PC-3 (cell line): ENCODE measurements around the gene BUD13. TPM values are rescaled to one million over a fixed set of nuclear protein-coding genes. Genes with fewer than 3 reads are reported as not detected.

Source experiments
- ATAC-seq: fragments of 200-7000 bp; cut with Tn5 transposase; 2 replicates; pipeline ENCODE4 v1.9.1; 2020; ENCODE audit warnings: mild to moderate bottlenecking, moderate library complexity
- BruUV-seq: library from RNA; stranded (reverse); fragments of 400-500 nt; replicated peaks from 2 replicates; lab custom pipeline; 2021; lab: Mats Ljungman, UMichigan
- CTCF ChIA-PET: fragments of 300-600 bp; sonication (Branson Sonifier 250); formaldehyde crosslinking; loops from one replicate; lab custom pipeline; 2022; ENCODE audit warnings: antibody characterized with exemption; lab: Charles Lee
- POLR2A ChIA-PET: fragments of 300-600 bp; sonication (Branson Sonifier 250); formaldehyde crosslinking; loops from one replicate; lab custom pipeline; 2022; ENCODE audit warnings: antibody characterized with exemption; ENCODE audit not compliant: unreplicated experiment; lab: Charles Lee
- DNase-seq: peaks from one replicate; pipeline ENCODE4 v3.0.0-alpha.2; 2015
- H2AFZ ChIP-seq: fragments of 300-600 bp; sonication (generic); 2 replicates; pipeline ENCODE4 v1.6.0; 2016; ENCODE audit warnings: antibody characterized with exemption, low read length
- H3F3A ChIP-seq: fragments of 300-600 bp; sonication (generic); one replicate; pipeline ENCODE4 v1.6.0; 2017; ENCODE audit warnings: antibody characterized with exemption, low read length, control low read depth, mild to moderate bottlenecking; ENCODE audit not compliant: unreplicated experiment
- H3K27ac ChIP-seq: fragments of 300-600 bp; sonication (generic); 2 replicates; pipeline ENCODE4 v1.5.1; 2016; ENCODE audit warnings: mild to moderate bottlenecking, low read length
- H3K27me3 ChIP-seq: fragments of 300-600 bp; sonication (generic); 2 replicates; pipeline ENCODE4 v1.6.1; 2016; ENCODE audit warnings: low read length, mixed read lengths
- H3K36me3 ChIP-seq: fragments of 300-600 bp; sonication (generic); 2 replicates; pipeline ENCODE4 v1.6.1; 2016; ENCODE audit warnings: low read depth, mixed run types, low read length, mixed read lengths
- H3K4me1 ChIP-seq: fragments of 300-600 bp; sonication (generic); 2 replicates; pipeline ENCODE4 v1.5.1; 2016; ENCODE audit warnings: low read length; ENCODE audit not compliant: insufficient read depth
- H3K4me2 ChIP-seq: fragments of 300-600 bp; sonication (generic); 2 replicates; pipeline ENCODE4 v1.6.0; 2016; ENCODE audit warnings: low read length
- H3K4me3 ChIP-seq: fragments of 300-600 bp; sonication (generic); 2 replicates; pipeline ENCODE4 v1.5.1; 2016; ENCODE audit warnings: mild to moderate bottlenecking, low read length, mixed read lengths
- H3K79me2 ChIP-seq: fragments of 300-600 bp; sonication (generic); 2 replicates; pipeline ENCODE4 v1.6.1; 2017; ENCODE audit warnings: low read length, mixed read lengths
- H3K9ac ChIP-seq: fragments of 300-600 bp; sonication (generic); 2 replicates; pipeline ENCODE4 v1.6.0; 2016; ENCODE audit warnings: mild to moderate bottlenecking, low read length
- H3K9me2 ChIP-seq: fragments of 300-600 bp; sonication (generic); replicated peaks from 2 replicates; pipeline ENCODE4 v1.6.1; 2016; ENCODE audit warnings: mixed run types, low read length, mixed read lengths
- H3K9me3 ChIP-seq: fragments of 300-600 bp; sonication (generic); 2 replicates; pipeline ENCODE4 v1.6.1; 2016; ENCODE audit warnings: low read length, mixed read lengths
- H4K20me1 ChIP-seq: fragments of 300-600 bp; sonication (generic); 2 replicates; pipeline ENCODE4 v1.6.1; 2016; ENCODE audit warnings: low read length, mixed read lengths
- EZH2 ChIP-seq: fragments of 300-600 bp; sonication (generic); IDR thresholded peaks from one replicate; pipeline ENCODE4 v1.6.1; 2017; ENCODE audit warnings: antibody characterized with exemption, mild to moderate bottlenecking, low read length; ENCODE audit not compliant: unreplicated experiment
- EZH2phosphoT487 ChIP-seq: fragments of 300-600 bp; sonication (generic); IDR thresholded peaks from 2 replicates; pipeline ENCODE4 v1.6.1; 2018; ENCODE audit warnings: mild to moderate bottlenecking, antibody characterized with exemption, low read length, borderline replicate concordance
- intact Hi-C: fragments of 100-400 bp; cut with micrococcal nuclease; formaldehyde crosslinking; loops from 2 replicates; pipeline ENCODE4 v1.9.0; 2023
- total RNA-seq: library from RNA; depleted of rRNA; stranded (reverse); fragments of >200 nt; gene quantifications from 2 replicates; pipeline ENCODE4 v1.2.3, GENCODE V29; 2014
- TF ChIP-seq, protein P1 (sequence below): fragments of 300-600 bp; sonication (generic); conservative IDR thresholded peaks from 2 replicates; pipeline ENCODE4 v1.5.1; 2017; ENCODE audit warnings: antibody characterized with exemption, low read depth, mild to moderate bottlenecking, low read length

BUD13 gene
- total RNA-seq, 1 experiment from 2014 or later = 28.9 TPM

DNA sequence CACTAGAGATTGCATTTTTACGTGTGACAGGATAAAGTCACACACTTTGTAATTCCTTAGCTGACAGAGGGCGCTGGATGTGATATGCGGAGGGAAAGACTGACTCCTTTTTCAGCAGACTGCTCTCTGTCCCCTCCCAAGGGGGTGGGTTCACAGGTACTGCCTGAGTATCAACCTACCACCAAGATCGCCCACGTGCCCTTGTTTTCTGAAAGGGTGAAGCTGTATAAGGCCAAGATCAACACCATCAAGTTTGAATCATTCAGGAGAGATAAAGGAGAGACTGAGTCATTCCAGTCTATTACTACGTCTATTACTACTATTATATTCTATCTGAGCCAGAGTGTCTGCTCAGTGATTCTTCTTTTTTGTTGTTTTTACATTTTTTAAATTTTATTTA lies 30.7 kb downstream of the BUD13 start:
- no TSS peak for BruUV-seq
- Histone ChIP-seq H3K27ac (no peak overlapping the region), H3K27me3 (no peaks in the 10 kb centered on the region), H3F3A (no peaks in the 10 kb centered on the region), H3K9ac (no peak overlapping the region), H2AFZ (no peak overlapping the region), H3K4me2 (no peak overlapping the region), H3K9me2 (no peaks in the 10 kb centered on the region), H3K9me3 (no peaks in the 10 kb centered on the region), H3K36me3 (peaks cover 5% of the 10 kb centered on the region; the same call in 1 of the 2 replicates), H3K4me3 (no peak overlapping the region), H3K79me2 (no peaks in the 10 kb centered on the region), H4K20me1 (no peaks in the 10 kb centered on the region), H3K4me1 (no peaks in the 10 kb centered on the region)
- ChIA-PET POLR2A (no interaction called here), CTCF (no interaction called here)
- TF ChIP-seq EZH2 (no peak), EZH2phosphoT487 (no peak)
- TF ChIP-seq, protein P1, sequence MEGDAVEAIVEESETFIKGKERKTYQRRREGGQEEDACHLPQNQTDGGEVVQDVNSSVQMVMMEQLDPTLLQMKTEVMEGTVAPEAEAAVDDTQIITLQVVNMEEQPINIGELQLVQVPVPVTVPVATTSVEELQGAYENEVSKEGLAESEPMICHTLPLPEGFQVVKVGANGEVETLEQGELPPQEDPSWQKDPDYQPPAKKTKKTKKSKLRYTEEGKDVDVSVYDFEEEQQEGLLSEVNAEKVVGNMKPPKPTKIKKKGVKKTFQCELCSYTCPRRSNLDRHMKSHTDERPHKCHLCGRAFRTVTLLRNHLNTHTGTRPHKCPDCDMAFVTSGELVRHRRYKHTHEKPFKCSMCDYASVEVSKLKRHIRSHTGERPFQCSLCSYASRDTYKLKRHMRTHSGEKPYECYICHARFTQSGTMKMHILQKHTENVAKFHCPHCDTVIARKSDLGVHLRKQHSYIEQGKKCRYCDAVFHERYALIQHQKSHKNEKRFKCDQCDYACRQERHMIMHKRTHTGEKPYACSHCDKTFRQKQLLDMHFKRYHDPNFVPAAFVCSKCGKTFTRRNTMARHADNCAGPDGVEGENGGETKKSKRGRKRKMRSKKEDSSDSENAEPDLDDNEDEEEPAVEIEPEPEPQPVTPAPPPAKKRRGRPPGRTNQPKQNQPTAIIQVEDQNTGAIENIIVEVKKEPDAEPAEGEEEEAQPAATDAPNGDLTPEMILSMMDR = no peak
- ATAC-seq = no peak
- no peak for DNase-seq
- intact Hi-C loops = no loop called here

DNA sequence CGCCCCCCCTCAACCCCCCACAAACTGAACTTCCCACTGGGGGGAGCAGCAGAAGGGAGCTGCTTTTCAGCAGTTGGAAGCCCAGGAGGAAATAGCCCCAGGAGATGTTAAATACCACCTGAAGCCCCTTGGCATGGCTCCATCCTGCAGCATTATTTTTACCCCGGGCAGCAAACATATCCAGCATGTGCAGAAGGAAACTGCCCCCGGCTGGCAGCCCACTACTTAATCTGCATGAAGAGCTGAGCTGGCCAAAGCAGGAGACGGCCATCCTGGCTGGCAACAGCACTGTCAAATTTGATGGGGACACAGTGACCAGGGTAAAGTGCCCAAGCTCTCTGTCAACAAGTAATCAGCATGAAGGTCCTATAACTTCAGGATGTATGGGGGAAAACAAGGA lies 32.0 kb downstream of the BUD13 start:
- H3F3A ChIP-seq = no peaks in the 10 kb centered on the region
- ChIA-PET POLR2A (no interaction called here), CTCF (no interaction called here)
- no peaks in the 10 kb centered on the region for H3K36me3 ChIP-seq
- no peak overlapping the region for H2AFZ ChIP-seq
- no peak overlapping the region for H3K4me2 ChIP-seq
- BruUV-seq = no TSS peak
- H3K9me3 ChIP-seq = no peaks in the 10 kb centered on the region
- H3K4me3 ChIP-seq = no peak overlapping the region
- no peaks in the 10 kb centered on the region for H3K27me3 ChIP-seq
- H3K79me2 ChIP-seq = no peaks in the 10 kb centered on the region
- intact Hi-C loops = no loop called here
- ATAC-seq (no peak), DNase-seq (no peak)
- H3K4me1 ChIP-seq = no peaks in the 10 kb centered on the region
- no peaks in the 10 kb centered on the region for H3K9me2 ChIP-seq
- TF ChIP-seq, protein P1 = no peak
- no peak for TF ChIP-seq EZH2phosphoT487
- TF ChIP-seq EZH2 = no peak
- no peaks in the 10 kb centered on the region for H4K20me1 ChIP-seq
- no peak overlapping the region for H3K27ac ChIP-seq
- no peak overlapping the region for H3K9ac ChIP-seq

DNA sequence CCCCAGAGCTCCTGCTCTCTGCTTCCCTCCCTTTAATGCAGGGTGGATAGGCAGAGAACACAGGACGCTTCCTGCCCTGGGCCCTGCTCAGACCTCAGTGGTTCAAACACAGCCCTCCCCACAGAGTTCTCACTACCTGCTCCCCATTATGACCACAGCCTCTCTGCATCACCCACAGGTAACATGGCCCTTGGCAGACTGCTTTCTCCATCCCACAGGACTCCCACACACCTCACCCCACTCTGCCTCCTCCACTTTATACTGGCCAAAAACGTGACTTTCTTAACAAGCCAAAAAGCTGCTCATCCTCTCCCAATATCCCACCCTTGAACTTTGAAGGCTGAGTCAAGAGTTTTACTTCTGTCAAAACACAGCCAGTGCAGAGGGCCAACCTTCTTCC lies 33.8 kb downstream of the BUD13 start:
- Histone ChIP-seq H3K79me2 (no peaks in the 10 kb centered on the region), H4K20me1 (no peaks in the 10 kb centered on the region), H3K9me2 (no peaks in the 10 kb centered on the region), H3K9me3 (no peaks in the 10 kb centered on the region), H3K4me1 (no peaks in the 10 kb centered on the region), H3F3A (no peaks in the 10 kb centered on the region), H3K36me3 (no peaks in the 10 kb centered on the region), H3K27me3 (no peaks in the 10 kb centered on the region), H3K4me3 (no peak overlapping the region), H2AFZ (no peak overlapping the region), H3K27ac (no peak overlapping the region), H3K4me2 (no peak overlapping the region), H3K9ac (no peak overlapping the region)
- DNase-seq (no peak), ATAC-seq (no peak)
- TF ChIP-seq EZH2phosphoT487 (no peak), EZH2 (no peak)
- TF ChIP-seq, protein P1 = no peak
- POLR2A ChIA-PET = no interaction called here
- CTCF ChIA-PET = interaction anchor here (0.6 kb wide), 1 partner anchor 50 kb away, joined by 4 read pairs; no protein-coding TSS in a partner anchor
- intact Hi-C loops = no loop called here
- no TSS peak for BruUV-seq
